ENCODE results near the gene CLSTN2.

DNA sequence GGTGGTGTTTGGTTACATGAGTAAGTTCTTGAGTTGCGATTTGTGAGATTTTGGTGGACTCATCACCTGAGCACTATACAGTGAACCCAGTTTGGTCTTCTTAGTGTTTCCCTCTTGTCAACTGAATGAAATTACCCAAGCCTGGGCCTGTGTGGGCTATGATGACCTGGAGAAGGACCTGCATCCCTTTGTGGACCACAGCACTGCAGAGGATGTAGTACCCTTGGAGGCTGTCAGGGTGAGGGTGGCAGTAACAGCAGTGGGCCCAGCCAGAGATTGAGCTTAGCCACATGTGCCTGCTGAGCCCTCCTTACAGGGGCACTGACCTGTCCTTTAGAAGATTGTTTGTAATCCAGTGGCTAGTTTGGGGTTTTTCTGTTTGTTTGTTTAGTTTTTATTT lies 492.8 kb downstream of the CLSTN2 start:
- TF ChIP-seq, protein P1, sequence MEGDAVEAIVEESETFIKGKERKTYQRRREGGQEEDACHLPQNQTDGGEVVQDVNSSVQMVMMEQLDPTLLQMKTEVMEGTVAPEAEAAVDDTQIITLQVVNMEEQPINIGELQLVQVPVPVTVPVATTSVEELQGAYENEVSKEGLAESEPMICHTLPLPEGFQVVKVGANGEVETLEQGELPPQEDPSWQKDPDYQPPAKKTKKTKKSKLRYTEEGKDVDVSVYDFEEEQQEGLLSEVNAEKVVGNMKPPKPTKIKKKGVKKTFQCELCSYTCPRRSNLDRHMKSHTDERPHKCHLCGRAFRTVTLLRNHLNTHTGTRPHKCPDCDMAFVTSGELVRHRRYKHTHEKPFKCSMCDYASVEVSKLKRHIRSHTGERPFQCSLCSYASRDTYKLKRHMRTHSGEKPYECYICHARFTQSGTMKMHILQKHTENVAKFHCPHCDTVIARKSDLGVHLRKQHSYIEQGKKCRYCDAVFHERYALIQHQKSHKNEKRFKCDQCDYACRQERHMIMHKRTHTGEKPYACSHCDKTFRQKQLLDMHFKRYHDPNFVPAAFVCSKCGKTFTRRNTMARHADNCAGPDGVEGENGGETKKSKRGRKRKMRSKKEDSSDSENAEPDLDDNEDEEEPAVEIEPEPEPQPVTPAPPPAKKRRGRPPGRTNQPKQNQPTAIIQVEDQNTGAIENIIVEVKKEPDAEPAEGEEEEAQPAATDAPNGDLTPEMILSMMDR (IDR thresholded peaks at IDR 0.05) = no peak
- TF ChIP-seq POLR2A (IDR thresholded peaks at IDR 0.05) = no peak
